ENCODE results near the gene MALL. TPM values are rescaled to one million over a fixed set of nuclear protein-coding genes. Genes with fewer than 3 reads are reported as not detected.
"Not testable (repeated sequence)": the region's sequence is repeated elsewhere in the genome, so short reads cannot be mapped to it uniquely, and the experiment has no call there.

The MALL gene
- polyA plus RNA-seq (2013) = 0.07 and 0.24 TPM in 2 replicates

- peaks cover 7% of the 10 kb centered on the region for H3K9me3 ChIP-seq (ENCODE audit: insufficient read depth, low read depth, low read length)
- peak; percentile 38 to 80 for DNase-seq
- no peak within 1 kb of the TSS for H3K23ac ChIP-seq (ENCODE audit: low read length)
- no peak within 1 kb of the TSS for H4K8ac ChIP-seq (ENCODE audit: low read depth, low read length)
- no peak within 1 kb of the TSS for H2BK120ac ChIP-seq (ENCODE audit: insufficient read depth, low read length, poor library complexity)
- H3K79me1 ChIP-seq (ENCODE audit: low read length) = no peaks in the 10 kb centered on the region
- no peak within 1 kb of the TSS for H4K12ac ChIP-seq (ENCODE audit: low read depth, low read length)
- peaks cover 3 to 11% of the 10 kb centered on the region in 2 experiments for H3K4me1 ChIP-seq (ENCODE audit: control insufficient read depth in 1 of 2, insufficient read depth in 2 of 2, low read length in 2 of 2)
- H3K36me3 ChIP-seq (ENCODE audit: control insufficient read depth in 1 of 2, insufficient read depth in 2 of 2, low read length in 2 of 2) = no peaks in the 10 kb centered on the region
- H3K4me2 ChIP-seq (ENCODE audit: low read length) = peak within 1 kb of the TSS; percentile 60
- H3K79me2 ChIP-seq (ENCODE audit: control insufficient read depth, insufficient read depth, low read length, poor library complexity) = no peaks in the 10 kb centered on the region
- no peak within 1 kb of the TSS for H3K9ac ChIP-seq (ENCODE audit: low read length)
- peaks cover 11% of the 10 kb centered on the region for H3K27me3 ChIP-seq (ENCODE audit: insufficient read depth, low read length)
- no CpG with 5 or more reads among the region's 62 CpGs for WGBS (ENCODE audit: extremely low coverage, insufficient coverage, insufficient read length)
- no peak within 1 kb of the TSS for H2BK12ac ChIP-seq (ENCODE audit: low read length)
- H2BK5ac ChIP-seq (ENCODE audit: low read depth, low read length, poor library complexity) = no peak within 1 kb of the TSS
- H3K27ac ChIP-seq (ENCODE audit: low read depth, low read length) = no peak within 1 kb of the TSS
- no peak within 1 kb of the TSS for H3K4ac ChIP-seq (ENCODE audit: low read depth, low read length)
- no peak within 1 kb of the TSS for H4K91ac ChIP-seq (ENCODE audit: low read depth, low read length)
- no peak within 1 kb of the TSS for H3K18ac ChIP-seq (ENCODE audit: low read length)
- no peak within 1 kb of the TSS for H2AK5ac ChIP-seq (ENCODE audit: low read length)
- no peak within 1 kb of the TSS for H2AFZ ChIP-seq (ENCODE audit: insufficient read depth, low read length, poor library complexity)
- H3K14ac ChIP-seq (ENCODE audit: low read length) = no peak within 1 kb of the TSS
- H3K4me3 ChIP-seq (ENCODE audit: low read depth, low read length) = peak within 1 kb of the TSS; percentile 57
Measured at GRCh38 chr2:110115291-110116032, at the start of gene MALL. Gene MALL, minus strand, starts transcription at chr2:110115822. Its CDS starts 30 bp downstream, at chr2:110115792.

GRCh38 chr2:110157153-110157793 lies 41.7 kb upstream of the MALL start:
- no peak overlapping the region for H3K18ac ChIP-seq (ENCODE audit: low read length)
- H3K14ac ChIP-seq (ENCODE audit: low read length) = no peak overlapping the region
- H3K27me3 ChIP-seq (ENCODE audit: insufficient read depth, low read length) = no peaks in the 10 kb centered on the region
- H3K23ac ChIP-seq (ENCODE audit: low read length) = no peak overlapping the region
- no peak overlapping the region for H3K4me3 ChIP-seq (ENCODE audit: low read depth, low read length)
- peak; percentile 23 to 66 for DNase-seq
- no peak overlapping the region for H3K4me2 ChIP-seq (ENCODE audit: low read length)
- no peak overlapping the region for H4K12ac ChIP-seq (ENCODE audit: low read depth, low read length)
- H3K9me3 ChIP-seq (ENCODE audit: insufficient read depth, low read depth, low read length) = no peaks in the 10 kb centered on the region
- no CpG with 5 or more reads among the region's 4 CpGs for WGBS (ENCODE audit: extremely low coverage, insufficient coverage, insufficient read length)
- no peak overlapping the region for H2BK12ac ChIP-seq (ENCODE audit: low read length)
- no peak overlapping the region for H2AFZ ChIP-seq (ENCODE audit: insufficient read depth, low read length, poor library complexity)
- H4K8ac ChIP-seq (ENCODE audit: low read depth, low read length) = no peak overlapping the region
- H3K4me1 ChIP-seq (ENCODE audit: control insufficient read depth in 1 of 2, insufficient read depth in 2 of 2, low read length in 2 of 2) = no peaks in the 10 kb centered on the region
- no peak overlapping the region for H2BK120ac ChIP-seq (ENCODE audit: insufficient read depth, low read length, poor library complexity)
- H3K4ac ChIP-seq (ENCODE audit: low read depth, low read length) = no peak overlapping the region
- no peak overlapping the region for H4K91ac ChIP-seq (ENCODE audit: low read depth, low read length)
- no peak overlapping the region for H3K27ac ChIP-seq (ENCODE audit: low read depth, low read length)
- no peak overlapping the region for H3K9ac ChIP-seq (ENCODE audit: low read length)
- H3K36me3 ChIP-seq (ENCODE audit: control insufficient read depth in 1 of 2, insufficient read depth in 2 of 2, low read length in 2 of 2) = no peaks in the 10 kb centered on the region
- no peak overlapping the region for H2AK5ac ChIP-seq (ENCODE audit: low read length)
- H3K79me2 ChIP-seq (ENCODE audit: control insufficient read depth, insufficient read depth, low read length, poor library complexity) = no peaks in the 10 kb centered on the region
- H2BK5ac ChIP-seq (ENCODE audit: low read depth, low read length, poor library complexity) = no peak overlapping the region
- H3K79me1 ChIP-seq (ENCODE audit: low read length) = no peaks in the 10 kb centered on the region

DNA sequence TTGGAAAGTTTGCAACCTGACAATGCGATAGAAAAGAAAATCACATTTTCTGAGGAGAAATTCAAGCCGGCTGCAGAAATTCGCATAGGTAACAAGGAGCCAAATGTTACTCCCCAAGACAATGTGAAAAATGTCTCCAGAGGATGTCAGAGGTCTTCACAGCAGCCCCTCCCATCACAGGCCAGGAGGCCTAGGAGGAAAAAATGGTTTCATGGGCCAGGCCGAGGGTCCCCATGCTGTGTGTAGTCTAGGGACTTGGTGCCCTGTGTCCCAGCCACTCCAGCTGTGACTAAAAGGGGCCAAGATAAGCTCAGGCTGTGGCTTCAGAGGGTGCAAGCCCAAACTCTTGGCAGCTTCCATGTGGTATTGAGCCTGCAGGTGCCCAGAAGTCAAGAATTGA lies 39.2 kb upstream of the MALL start:
- not testable (repeated sequence) for H2BK12ac ChIP-seq (ENCODE audit: low read length); H3K9me3 ChIP-seq (ENCODE audit: insufficient read depth, low read depth, low read length); H4K91ac ChIP-seq (ENCODE audit: low read depth, low read length); H3K79me1 ChIP-seq (ENCODE audit: low read length); H3K27me3 ChIP-seq (ENCODE audit: insufficient read depth, low read length); H3K4ac ChIP-seq (ENCODE audit: low read depth, low read length); H3K23ac ChIP-seq (ENCODE audit: low read length); H3K4me3 ChIP-seq (ENCODE audit: low read depth, low read length); H3K9ac ChIP-seq (ENCODE audit: low read length); H3K14ac ChIP-seq (ENCODE audit: low read length); H2BK5ac ChIP-seq (ENCODE audit: low read depth, low read length, poor library complexity); H3K36me3 ChIP-seq (ENCODE audit: control insufficient read depth in 1 of 2, insufficient read depth in 2 of 2, low read length in 2 of 2); H3K79me2 ChIP-seq (ENCODE audit: control insufficient read depth, insufficient read depth, low read length, poor library complexity); H2AFZ ChIP-seq (ENCODE audit: insufficient read depth, low read length, poor library complexity); DNase-seq; H3K27ac ChIP-seq (ENCODE audit: low read depth, low read length); H3K18ac ChIP-seq (ENCODE audit: low read length); H3K4me2 ChIP-seq (ENCODE audit: low read length); H4K12ac ChIP-seq (ENCODE audit: low read depth, low read length); H2BK120ac ChIP-seq (ENCODE audit: insufficient read depth, low read length, poor library complexity); H3K4me1 ChIP-seq (ENCODE audit: control insufficient read depth in 1 of 2, insufficient read depth in 2 of 2, low read length in 2 of 2); H4K8ac ChIP-seq (ENCODE audit: low read depth, low read length); H2AK5ac ChIP-seq (ENCODE audit: low read length)
- WGBS (ENCODE audit: extremely low coverage, insufficient coverage, insufficient read length) = no CpG with 5 or more reads among the region's 4 CpGs

- not testable (repeated sequence) for H3K4me3 ChIP-seq (ENCODE audit: low read depth, low read length); H3K18ac ChIP-seq (ENCODE audit: low read length); H4K91ac ChIP-seq (ENCODE audit: low read depth, low read length); H3K27ac ChIP-seq (ENCODE audit: low read depth, low read length); H2BK120ac ChIP-seq (ENCODE audit: insufficient read depth, low read length, poor library complexity); H3K9ac ChIP-seq (ENCODE audit: low read length); H3K79me1 ChIP-seq (ENCODE audit: low read length); H3K27me3 ChIP-seq (ENCODE audit: insufficient read depth, low read length); H3K4ac ChIP-seq (ENCODE audit: low read depth, low read length); H2AK5ac ChIP-seq (ENCODE audit: low read length); H2BK12ac ChIP-seq (ENCODE audit: low read length); H3K14ac ChIP-seq (ENCODE audit: low read length); H4K8ac ChIP-seq (ENCODE audit: low read depth, low read length); H3K23ac ChIP-seq (ENCODE audit: low read length); H3K36me3 ChIP-seq (ENCODE audit: control insufficient read depth in 1 of 2, insufficient read depth in 2 of 2, low read length in 2 of 2); H4K12ac ChIP-seq (ENCODE audit: low read depth, low read length); H3K4me2 ChIP-seq (ENCODE audit: low read length); H3K9me3 ChIP-seq (ENCODE audit: insufficient read depth, low read depth, low read length); DNase-seq; H3K4me1 ChIP-seq (ENCODE audit: control insufficient read depth in 1 of 2, insufficient read depth in 2 of 2, low read length in 2 of 2); H3K79me2 ChIP-seq (ENCODE audit: control insufficient read depth, insufficient read depth, low read length, poor library complexity); H2BK5ac ChIP-seq (ENCODE audit: low read depth, low read length, poor library complexity); H2AFZ ChIP-seq (ENCODE audit: insufficient read depth, low read length, poor library complexity)
- WGBS (ENCODE audit: extremely low coverage, insufficient coverage, insufficient read length) = no CpG with 5 or more reads among the region's 2 CpGs
Measured at GRCh38 chr2:110154188-110154587, 38.6 kb upstream of the MALL start.
